LoVo (cell line): ENCODE measurements around the gene PYGO2.
"Not testable (repeated sequence)": the region's sequence is repeated elsewhere in the genome, so short reads cannot be mapped to it uniquely, and the experiment has no call there.

Experiments used
- DNase-seq: peaks from one replicate; pipeline ENCODE4 v3.0.0-alpha.2; 2016; ENCODE audit warnings: low spot score

Gene PYGO2

GRCh38 chr1:154908937-154909336 lies 52.6 kb downstream of the PYGO2 start:
- DNase-seq: no peak

DNA sequence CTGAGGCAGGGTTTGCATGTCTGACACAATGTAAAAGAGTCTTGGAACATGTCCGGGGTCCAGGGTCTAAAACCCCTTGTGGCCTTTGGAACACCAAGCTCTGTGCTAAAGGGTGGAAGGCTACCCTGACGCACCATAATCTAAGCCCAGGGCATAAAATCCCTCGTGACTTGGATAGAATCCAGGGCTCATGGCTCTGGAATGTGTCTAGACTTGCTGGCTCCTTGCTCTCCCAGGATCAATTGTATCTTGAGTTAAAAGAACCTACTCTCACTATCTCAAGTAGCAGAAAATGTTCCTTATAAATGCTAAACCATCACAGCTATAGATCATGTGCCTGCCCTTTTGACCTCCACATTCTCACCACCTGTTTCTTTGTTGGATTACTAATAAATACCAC lies 53.5 kb downstream of the PYGO2 start:
- DNase-seq: not testable (repeated sequence)
